Upper lobe of left lung (tissue), 6 donors: ENCODE measurements around the gene MGAT1. TPM values are rescaled to one million over a fixed set of nuclear protein-coding genes. Genes with fewer than 3 reads are reported as not detected.
"Not testable (repeated sequence)": the region's sequence is repeated elsewhere in the genome, so short reads cannot be mapped to it uniquely, and the experiment has no call there.

Source experiments
- ATAC-seq, 2 donors: fragments of 200-7000 bp; cut with Tn5 transposase; one replicate each; pipeline ENCODE4 v1.9.1; 2022; ENCODE audit warnings: mild to moderate bottlenecking in 2 of 2, moderate library complexity in 2 of 2; ENCODE audit not compliant: low FRiP score in 2 of 2
- DNase-seq, 2 donors: peaks; one replicate each; pipeline ENCODE4 v3.0.0-alpha.2; 2019 to 2020
- H3K27ac ChIP-seq, 4 donors: fragments of 200-600 bp; sonication (generic); one replicate each; pipeline ENCODE4 v1.5.1; 2016 to 2019
- H3K27me3 ChIP-seq, 4 donors: fragments of 200-600 bp; sonication (generic); one replicate each; pipeline ENCODE4 v1.5.1; 2017 to 2019
- H3K36me3 ChIP-seq, 4 donors: fragments of 200-600 bp; sonication (generic); one replicate each; pipeline ENCODE4 v1.5.1; 2016 to 2019
- H3K4me1 ChIP-seq, 4 donors: fragments of 200-600 bp; sonication (generic); one replicate each; pipeline ENCODE4 v1.5.1; 2018 to 2019
- H3K4me3 ChIP-seq, 4 donors: fragments of 200-600 bp; sonication (generic); one replicate each; pipeline ENCODE4 v1.5.1; 2017 to 2019; ENCODE audit warnings: mild to moderate bottlenecking in 2 of 4, moderate library complexity in 1 of 4
- H3K9me3 ChIP-seq, 4 donors: fragments of 200-600 bp; sonication (generic); one replicate each; pipeline ENCODE4 v1.5.1; 2018 to 2019
- EP300 ChIP-seq, 4 donors: sonication (generic); formaldehyde crosslinking; IDR thresholded peaks; one replicate each; pipeline ENCODE4 v1.5.1; 2017; ENCODE audit warnings: antibody characterized with exemption in 4 of 4, control low read depth in 2 of 4
- POLR2A ChIP-seq, 4 donors: fragments of 450-650 bp; IDR thresholded peaks; one replicate each; pipeline ENCODE4 v1.5.1; 2016 to 2017; ENCODE audit warnings: antibody characterized with exemption in 4 of 4, mild to moderate bottlenecking in 2 of 4
- POLR2AphosphoS5 ChIP-seq, 2 donors: sonication (generic); formaldehyde crosslinking; IDR thresholded peaks; one replicate each; pipeline ENCODE4 v1.5.1; 2017; ENCODE audit warnings: antibody characterized with exemption in 2 of 2
- WGBS, 2 donors: methylation state at CpG; one replicate each; pipeline ENCODE4 v1.1.5; 2017 to 2018; 5-methylcytosine and 5-hydroxymethylcytosine counted together
- total RNA-seq, 6 donors: library from RNA; depleted of rRNA in 4 of 6; stranded (reverse); fragments of >200 nt in 4 of 6; gene quantifications; one replicate each; pipeline versions ENCODE4 v1.1.0 to v1.2.1, GENCODE V29; 2016 to 2021
- TF ChIP-seq, protein P1 (sequence below), 6 experiments: fragments of 450-650 bp in 4 of 6; fragments of 200-600 bp in 2 of 6; sonication (generic) in 2 of 6; IDR thresholded peaks; one replicate each; pipeline ENCODE4 v1.5.1; 2016 to 2019; ENCODE audit warnings: antibody characterized with exemption in 6 of 6
- donor health status: DM: no; HTN: no; CAD: no; lungs with moderate emphysema.
- donor health status: DM: no; HTN: yes; CAD: no; lungs with severe emphysema.

Gene MGAT1
- total RNA-seq, 6 donors from 2014 or later = 148 to 392 (median 277) TPM

DNA sequence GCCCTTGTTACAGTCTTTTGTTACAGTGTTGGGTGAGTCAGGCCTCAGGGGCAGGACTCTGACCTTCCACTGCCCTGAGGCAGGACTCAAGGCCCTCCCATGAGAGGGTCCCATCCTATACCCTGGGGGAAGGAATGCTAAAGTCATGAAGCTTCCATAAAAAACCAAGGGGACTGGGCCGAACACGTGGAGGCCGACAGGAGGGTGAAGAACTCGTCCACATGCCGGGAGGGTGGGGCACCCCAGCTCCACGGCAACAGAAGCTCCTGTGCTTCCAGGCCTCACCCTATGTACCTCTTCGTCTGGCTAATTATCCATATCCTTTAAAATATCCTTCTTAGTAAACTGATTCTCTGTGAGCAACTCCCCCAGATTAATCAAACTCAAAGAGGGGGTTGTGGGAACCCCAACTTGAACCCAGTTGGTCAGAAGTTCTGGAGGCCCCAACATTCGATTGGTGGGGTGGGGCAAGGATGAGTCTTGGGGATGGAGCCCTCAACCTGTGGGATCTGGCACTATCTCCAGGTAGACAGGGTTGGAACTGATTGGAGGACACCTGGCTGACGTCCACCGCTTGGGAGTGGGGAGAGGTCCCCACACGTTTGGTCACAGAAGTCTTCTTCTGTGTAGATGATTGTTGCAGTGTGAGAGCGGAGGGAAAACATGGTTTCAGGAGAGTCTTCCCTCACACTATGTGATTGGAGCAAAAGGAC, 19.1 kb downstream of the MGAT1 start:
- Histone ChIP-seq H3K27ac (no peak overlapping the region), H3K4me3 (no peak overlapping the region), H3K27me3 (no peaks in the 10 kb centered on the region), H3K4me1 (peaks cover 34 to 37% (median 35%) of the 10 kb centered on the region in 4 donors), H3K36me3 (peaks cover 0 to 18% (median 6%) of the 10 kb centered on the region in 4 donors), H3K9me3 (no peaks in the 10 kb centered on the region)
- ATAC-seq = no peak
- DNase-seq = no peak
- 83 to 86% methylated on average over 12 of the region's 12 CpGs for WGBS, 2 donors
- TF ChIP-seq POLR2A (IDR thresholded peaks at IDR 0.05) (no peak), POLR2AphosphoS5 (IDR thresholded peaks at IDR 0.05) (no peak), EP300 (IDR thresholded peaks at IDR 0.05) (no peak)
- TF ChIP-seq, protein P1, sequence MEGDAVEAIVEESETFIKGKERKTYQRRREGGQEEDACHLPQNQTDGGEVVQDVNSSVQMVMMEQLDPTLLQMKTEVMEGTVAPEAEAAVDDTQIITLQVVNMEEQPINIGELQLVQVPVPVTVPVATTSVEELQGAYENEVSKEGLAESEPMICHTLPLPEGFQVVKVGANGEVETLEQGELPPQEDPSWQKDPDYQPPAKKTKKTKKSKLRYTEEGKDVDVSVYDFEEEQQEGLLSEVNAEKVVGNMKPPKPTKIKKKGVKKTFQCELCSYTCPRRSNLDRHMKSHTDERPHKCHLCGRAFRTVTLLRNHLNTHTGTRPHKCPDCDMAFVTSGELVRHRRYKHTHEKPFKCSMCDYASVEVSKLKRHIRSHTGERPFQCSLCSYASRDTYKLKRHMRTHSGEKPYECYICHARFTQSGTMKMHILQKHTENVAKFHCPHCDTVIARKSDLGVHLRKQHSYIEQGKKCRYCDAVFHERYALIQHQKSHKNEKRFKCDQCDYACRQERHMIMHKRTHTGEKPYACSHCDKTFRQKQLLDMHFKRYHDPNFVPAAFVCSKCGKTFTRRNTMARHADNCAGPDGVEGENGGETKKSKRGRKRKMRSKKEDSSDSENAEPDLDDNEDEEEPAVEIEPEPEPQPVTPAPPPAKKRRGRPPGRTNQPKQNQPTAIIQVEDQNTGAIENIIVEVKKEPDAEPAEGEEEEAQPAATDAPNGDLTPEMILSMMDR (IDR thresholded peaks at IDR 0.05) = no peak

DNA sequence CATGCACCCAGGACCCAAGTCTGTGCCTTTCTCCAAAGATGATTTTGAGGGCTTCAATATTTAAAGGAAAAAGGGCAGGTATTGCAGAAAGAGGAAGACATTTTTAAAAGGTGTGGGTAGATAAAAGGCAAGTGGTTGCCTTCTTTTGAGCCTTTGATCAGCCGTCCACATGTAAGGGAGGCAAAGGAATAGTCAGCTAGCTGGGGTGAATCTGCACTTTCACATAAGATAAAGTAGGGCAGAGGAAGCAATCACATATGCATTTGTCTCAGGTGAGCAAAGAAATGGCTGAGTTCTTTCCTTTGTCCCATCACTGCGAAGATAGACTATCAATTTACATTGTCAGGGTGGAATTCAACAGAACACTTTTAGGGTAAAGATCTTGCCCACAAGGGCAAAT, 19.9 kb downstream of the MGAT1 start:
- Histone ChIP-seq H3K4me1 (peaks cover 31 to 34% (median 32%) of the 10 kb centered on the region in 4 donors), H3K27me3 (no peaks in the 10 kb centered on the region), H3K4me3 (no peak overlapping the region), H3K27ac (no peak overlapping the region), H3K9me3 (no peaks in the 10 kb centered on the region), H3K36me3 (peaks cover 0 to 11% (median under 1%) of the 10 kb centered on the region in 4 donors)
- no peak for DNase-seq
- TF ChIP-seq EP300 (IDR thresholded peaks at IDR 0.05) (no peak), POLR2A (IDR thresholded peaks at IDR 0.05) (no peak), POLR2AphosphoS5 (IDR thresholded peaks at IDR 0.05) (no peak)
- TF ChIP-seq, protein P1 (IDR thresholded peaks at IDR 0.05) = no peak
- WGBS, 2 donors = 91 to 93% methylated on average over 2 of the region's 2 CpGs
- ATAC-seq = no peak

DNA sequence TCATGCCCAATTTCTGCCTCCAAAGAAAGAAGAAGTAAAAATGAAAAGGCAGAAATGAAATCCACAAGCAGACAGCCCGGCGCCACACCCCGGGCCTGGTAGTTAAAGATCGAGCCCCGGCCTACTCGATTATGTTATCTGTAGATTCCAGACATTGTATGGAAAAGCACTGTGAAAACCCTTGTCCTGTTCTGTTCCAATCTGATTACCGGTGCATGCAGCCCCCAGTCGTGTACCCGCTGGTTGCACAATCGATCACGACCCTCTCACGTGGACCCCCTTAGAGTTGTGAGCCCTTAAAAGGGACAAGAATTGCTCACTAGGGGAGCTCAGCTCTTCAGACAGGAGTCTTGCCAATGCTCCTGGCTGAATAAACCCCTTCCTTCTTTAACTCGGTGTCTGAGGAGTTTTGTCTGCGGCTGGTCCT, 20.7 kb downstream of the MGAT1 start:
- ATAC-seq, H3K4me3 ChIP-seq, H3K9me3 ChIP-seq, DNase-seq, H3K27me3 ChIP-seq, H3K36me3 ChIP-seq, H3K27ac ChIP-seq: not testable (repeated sequence)
- WGBS, 2 donors = 84 to 87% methylated on average over 14 of the region's 14 CpGs
- peaks cover 22 to 26% (median 24%) of the 10 kb centered on the region in 4 donors for H3K4me1 ChIP-seq

DNA sequence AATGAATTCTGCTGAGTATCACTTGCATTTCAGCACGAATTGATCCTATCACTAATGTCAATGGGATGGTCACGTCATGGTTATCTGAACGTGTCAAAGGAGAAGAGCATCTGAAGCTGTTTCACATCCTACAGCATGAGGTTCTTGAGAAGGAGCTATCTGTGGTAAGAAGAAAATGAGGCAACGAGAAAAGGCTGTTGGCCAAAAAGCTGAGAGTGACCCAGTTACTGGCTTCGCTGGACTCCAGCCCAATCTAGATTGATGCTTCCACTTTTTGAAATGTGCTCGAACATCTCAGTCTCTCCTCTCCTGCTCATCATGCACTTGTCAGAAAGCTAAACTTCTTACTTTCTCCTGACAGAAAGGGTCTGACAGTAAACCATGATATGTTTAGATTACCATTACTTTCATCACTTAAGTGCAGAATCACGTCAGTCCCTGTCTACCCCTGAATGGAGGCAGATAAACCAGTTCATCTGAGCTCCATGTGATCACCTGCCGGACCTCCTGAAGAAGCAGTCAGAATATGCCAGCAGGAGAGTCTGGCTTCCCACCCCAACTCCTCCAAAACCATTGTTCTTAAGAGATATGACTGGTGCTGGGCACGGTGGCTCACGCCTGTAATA, 22.5 kb downstream of the MGAT1 start:
- H3K4me1 ChIP-seq = peaks cover 4 to 8% (median 5%) of the 10 kb centered on the region in 4 donors
- peaks cover 0 to 7% (median 0%) of the 10 kb centered on the region in 4 donors for H3K36me3 ChIP-seq
- TF ChIP-seq POLR2A (IDR thresholded peaks at IDR 0.05) (no peak), POLR2AphosphoS5 (IDR thresholded peaks at IDR 0.05) (no peak), EP300 (IDR thresholded peaks at IDR 0.05) (no peak)
- TF ChIP-seq, protein P1 (IDR thresholded peaks at IDR 0.05) = no peak
- no peak for DNase-seq
- no peaks in the 10 kb centered on the region for H3K9me3 ChIP-seq
- H3K27ac ChIP-seq = no peak overlapping the region
- WGBS, 2 donors = 79 to 87% methylated on average over 10 of the region's 10 CpGs
- ATAC-seq = no peak
- H3K27me3 ChIP-seq = no peaks in the 10 kb centered on the region
- H3K4me3 ChIP-seq = no peak overlapping the region

DNA sequence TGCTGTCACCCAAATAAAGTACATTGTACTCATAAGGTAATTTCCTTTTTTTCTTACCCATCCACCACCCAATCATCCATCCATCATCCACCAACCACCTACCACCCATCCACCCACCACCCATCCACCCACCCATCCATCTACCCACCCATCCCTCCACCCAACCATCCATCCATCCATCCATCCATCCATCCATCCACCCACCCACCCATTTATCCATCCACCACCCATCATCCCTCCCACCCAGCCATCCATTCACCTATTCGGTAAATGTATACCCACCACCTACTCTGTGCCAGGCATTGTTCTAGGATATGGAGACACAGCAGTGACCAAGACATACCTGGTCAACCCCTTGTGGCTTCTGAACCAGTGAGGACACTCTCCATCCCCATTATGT, 25.1 kb downstream of the MGAT1 start:
- Histone ChIP-seq H3K4me3 (no peak overlapping the region), H3K9me3 (peaks cover 0 to 2% (median under 1%) of the 10 kb centered on the region in 4 donors), H3K27ac (no peak overlapping the region), H3K27me3 (no peaks in the 10 kb centered on the region), H3K4me1 (no peaks in the 10 kb centered on the region), H3K36me3 (peaks cover 0 to 7% (median 0%) of the 10 kb centered on the region in 4 donors)
- ATAC-seq (no peak), DNase-seq (no peak)
- WGBS, 2 donors = 97 to 100% methylated on average over 1 of the region's 1 CpG
- TF ChIP-seq POLR2A (IDR thresholded peaks at IDR 0.05) (no peak), EP300 (IDR thresholded peaks at IDR 0.05) (no peak), POLR2AphosphoS5 (IDR thresholded peaks at IDR 0.05) (no peak)
- TF ChIP-seq, protein P1 (IDR thresholded peaks at IDR 0.05) = no peak
